Measurements from ENCODE around the gene CPT1B. TPM values are rescaled to one million over a fixed set of nuclear protein-coding genes. Genes with fewer than 3 reads are reported as not detected.
A peak's percentile ranks its signal among the peaks of the same experiment; 100 is the strongest.

The CPT1B gene
- total and polyA plus RNA-seq, 2 of the 8 experiments (the other 6 are each of a cell fraction or from before 2014, with no cell fraction given) = 34.2 to 36.2 TPM

DNA sequence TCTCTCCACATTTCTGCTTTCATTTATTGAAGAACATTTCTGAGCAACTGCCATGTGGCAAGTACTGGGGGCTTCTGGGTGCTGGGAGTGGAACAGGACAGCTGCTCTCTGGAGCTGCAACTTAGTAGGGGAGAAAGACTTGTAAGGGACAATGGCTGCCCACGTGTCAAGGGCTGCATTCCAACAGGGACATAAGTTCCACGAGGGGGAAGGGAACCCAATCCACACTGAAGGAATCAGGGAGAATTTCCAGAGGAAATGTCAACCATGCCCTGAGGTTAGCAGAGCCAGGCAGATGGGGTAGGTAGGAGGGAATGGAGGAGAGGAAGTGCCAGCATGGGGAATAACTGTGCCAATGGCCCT is 24.1 kb upstream of the CPT1B start:
- Histone ChIP-seq H3K56ac (replicated peaks; ENCODE audit: insufficient read length, low read depth, low read length) (no peak overlapping the region), H3K4me3 (ENCODE audit: extremely low read depth in 1 of 4, insufficient read depth in 2 of 4, low read depth in 3 of 4, low read length in 4 of 4) (no peak overlapping the region), H3K79me2 (ENCODE audit: control insufficient read depth in 1 of 2, insufficient read depth in 2 of 2, low read length in 2 of 2) (no peaks in the 10 kb centered on the region), H4K20me1 (replicated peaks in 1 of 2; ENCODE audit: control insufficient read depth in 1 of 2, insufficient read depth in 2 of 2, low read length in 2 of 2) (peaks cover 11 to 12% of the 10 kb centered on the region in 2 experiments), H2BK12ac (ENCODE audit: low read depth, low read length) (no peak overlapping the region), H3K79me1 (ENCODE audit: low read depth, low read length) (no peaks in the 10 kb centered on the region), H2AFZ (ENCODE audit: low read length) (no peak overlapping the region), H2BK15ac (ENCODE audit: low read length) (no peak overlapping the region), H2BK120ac (replicated peaks; ENCODE audit: low read depth, low read length) (no peak overlapping the region), H3K23me2 (ENCODE audit: low read depth, low read length) (peaks cover 2% of the 10 kb centered on the region; the same call in 1 of the 2 replicates), H3K4ac (replicated peaks; ENCODE audit: insufficient read length, low read depth, low read length) (no peak overlapping the region), H3K4me1 (replicated peaks in 1 of 4; ENCODE audit: control insufficient read depth in 3 of 4, insufficient read depth in 4 of 4, low read length in 3 of 4) (peaks cover 0 to 16% (median 4%) of the 10 kb centered on the region in 4 experiments; a peak in 5 of 7 replicates), H3K23ac (ENCODE audit: insufficient read length) (no peak overlapping the region), H3K9me3 (ENCODE audit: insufficient read depth in 2 of 2, low read depth in 1 of 2, low read length in 1 of 2) (no peaks in the 10 kb centered on the region), H4K91ac (replicated peaks; ENCODE audit: insufficient read length, low read length) (no peak overlapping the region), H3K4me2 (ENCODE audit: insufficient read depth in 1 of 2, low read depth in 2 of 2, low read length in 2 of 2) (no peak overlapping the region; a peak in 1 of 4 replicates), H2BK5ac (ENCODE audit: low read depth, low read length) (no peak overlapping the region), H3K18ac (ENCODE audit: extremely low read depth, low read length) (no peak overlapping the region), H3K9ac (replicated peaks in 1 of 4; ENCODE audit: extremely low read depth in 1 of 4, low read depth in 3 of 4, low read length in 3 of 4) (no peak overlapping the region), H2BK20ac (ENCODE audit: low read length) (no peak overlapping the region), H3K14ac (ENCODE audit: insufficient read length) (no peak overlapping the region), H3K27me3 (replicated peaks in 1 of 4; ENCODE audit: control insufficient read depth in 3 of 4, extremely low read depth in 1 of 4, insufficient read depth in 3 of 4, low read length in 3 of 4) (peaks cover 54 to 83% (median 63%) of the 10 kb centered on the region in 4 experiments; a peak in 6 of 7 replicates), H2AK5ac (ENCODE audit: low read depth, low read length) (no peak overlapping the region), H4K8ac (ENCODE audit: extremely low read depth, insufficient read depth, low read length) (no peak overlapping the region), H3K36me3 (ENCODE audit: control insufficient read depth in 2 of 4, insufficient read depth in 4 of 4, low read length in 3 of 4) (peaks cover 0 to 3% (median 0%) of the 10 kb centered on the region in 4 experiments; a peak in 1 of 8 replicates), H3K27ac (ENCODE audit: low read depth, low read length) (no peak overlapping the region), H4K5ac (ENCODE audit: insufficient read length, low read depth, low read length) (no peak overlapping the region)
- no peak for TF ChIP-seq TEAD4 (IDR thresholded peaks at IDR 0.05; ENCODE audit: low read depth, low read length)
- TF ChIP-seq SRF (IDR thresholded peaks at IDR 0.05; ENCODE audit: low read depth, low read length) = no peak
- TF ChIP-seq SP2 (IDR thresholded peaks at IDR 0.05; ENCODE audit: low read length) = no peak
- TF ChIP-seq SUZ12 (IDR thresholded peaks at IDR 0.05; ENCODE audit: low read length) = peak; percentile 26; the same call in 1 of the 2 replicates
- no peak for TF ChIP-seq EZH2 (IDR thresholded peaks at IDR 0.05; ENCODE audit: low read depth, low read length, severe bottlenecking)
- POLR2A ChIA-PET (ENCODE audit: partially characterized antibody) = interaction anchor here (0.9 kb wide), 1 partner anchor 20 kb away, joined by 3 read pairs; the partner anchor contains the start of gene CHKB
- CTCF ChIA-PET (ENCODE audit: partially characterized antibody) = interaction anchor here (0.8 to 2.5 kb wide), 6 partner anchors 10 to 93 kb away, joined by 3 to 13 read pairs (median 6); partner anchors contain the start of genes ARSA and SYCE3
- 57% methylated on average over 2 of the region's 2 CpGs; no CpG with 5 or more reads in 1 of the 2 experiments for WGBS, 2 experiments (ENCODE audit: extremely low coverage in 1 of 2, insufficient coverage in 1 of 2, insufficient read length in 1 of 2, insufficient replicate concordance in 2 of 2, low coverage in 1 of 2, low lambda C conversion rate in 2 of 2, missing lambda C conversion rate in 1 of 2)
- FAIRE-seq (no peak), DNase-seq (ENCODE audit: low read depth in 1 of 2, low spot score in 2 of 2) (no peak)
